Measurements from ENCODE around the gene PI16.
"Not testable (repeated sequence)": the region's sequence is repeated elsewhere in the genome, so short reads cannot be mapped to it uniquely, and the experiment has no call there.

The PI16 gene

GRCh38 chr6:36976509-36976908, 22.0 kb downstream of the PI16 start:
- no peak for DNase-seq

GRCh38 chr6:36976931-36977330, 22.4 kb downstream of the PI16 start:
- no peak for DNase-seq

- DNase-seq = no peak
Measured at GRCh38 chr6:36977470-36977941, 23.0 kb downstream of the PI16 start.

GRCh38 chr6:36978421-36979346, 24.1 kb downstream of the PI16 start:
- DNase-seq = no peak

- DNase-seq = no peak
Measured at GRCh38 chr6:36979347-36979742, 24.8 kb downstream of the PI16 start.

- DNase-seq = no peak
Measured at GRCh38 chr6:36980129-36980528, 25.6 kb downstream of the PI16 start.

GRCh38 chr6:36980876-36981619, 26.5 kb downstream of the PI16 start:
- DNase-seq = no peak

GRCh38 chr6:36983538-36983937, 29.0 kb downstream of the PI16 start:
- DNase-seq = no peak

GRCh38 chr6:36984581-36985416, 30.3 kb downstream of the PI16 start:
- DNase-seq = peak; percentile 63

- no peak for DNase-seq
Measured at GRCh38 chr6:36985417-36985807, 30.9 kb downstream of the PI16 start.

GRCh38 chr6:36985808-36986703, 31.5 kb downstream of the PI16 start, which contains the start of gene MTCH1:
MTCH1 (minus strand) TSS chr6:36986196; CDS start chr6:36986173, 23 bp downstream.
- DNase-seq = peak; percentile 88

- no peak for DNase-seq
Measured at GRCh38 chr6:36986704-36987047, 32.1 kb downstream of the PI16 start.

- no peak for DNase-seq
Measured at GRCh38 chr6:36989264-36989663, 34.7 kb downstream of the PI16 start.

GRCh38 chr6:36990401-36990800, 35.9 kb downstream of the PI16 start:
- DNase-seq = not testable (repeated sequence)

GRCh38 chr6:36997811-36998722, 43.5 kb downstream of the PI16 start:
- DNase-seq = no peak

- DNase-seq = no peak
Measured at GRCh38 chr6:36998723-36999038, 44.1 kb downstream of the PI16 start.

GRCh38 chr6:36999061-36999750, 44.7 kb downstream of the PI16 start:
- DNase-seq = no peak

GRCh38 chr6:36999751-37000125, 45.2 kb downstream of the PI16 start:
- no peak for DNase-seq

- DNase-seq = no peak
Measured at GRCh38 chr6:37004044-37004980, 49.8 kb downstream of the PI16 start.
